IPS-18c (cell line): ENCODE data around the gene TRUB1.
"Not testable (repeated sequence)": the region's sequence is repeated elsewhere in the genome, so short reads cannot be mapped to it uniquely, and the experiment has no call there.

Experiments
- H3K4me3 ChIP-seq: 2 replicates; pipeline ENCODE4 v1.7.0; 2013; ENCODE audit warnings: low read depth, mild to moderate bottlenecking, low read length, moderate library complexity; ENCODE audit not compliant: insufficient read depth
- H3K9me3 ChIP-seq: one replicate; pipeline ENCODE4 v1.6.1; 2013; ENCODE audit warnings: mild to moderate bottlenecking, low read length, moderate library complexity; ENCODE audit not compliant: control insufficient read depth, insufficient read depth

TRUB1 gene

GRCh38 chr10:114937962-114938855, at the start of gene TRUB1:
TSS of gene TRUB1 (plus strand) at chr10:114938195. CDS start at chr10:114938254, 59 bp downstream.
- peak within 1 kb of the TSS; percentile 89 for H3K4me3 ChIP-seq
- no peaks in the 10 kb centered on the region for H3K9me3 ChIP-seq

- Histone ChIP-seq H3K9me3 (peaks cover 3% of the 10 kb centered on the region), H3K4me3 (no peak overlapping the region)
These were observed 44.7 kb upstream of the TRUB1 start for GRCh38 chr10:114893251-114893650.

GRCh38 chr10:114894911-114895310, 43.1 kb upstream of the TRUB1 start:
- H3K4me3 ChIP-seq: no peak overlapping the region
- peaks cover 3% of the 10 kb centered on the region for H3K9me3 ChIP-seq

GRCh38 chr10:114897011-114897410, 41.0 kb upstream of the TRUB1 start:
- H3K9me3 ChIP-seq, H3K4me3 ChIP-seq: not testable (repeated sequence)

- no peak overlapping the region for H3K4me3 ChIP-seq
These were observed 40.4 kb upstream of the TRUB1 start for GRCh38 chr10:114897593-114897992.

GRCh38 chr10:114899982-114900381, 38.0 kb upstream of the TRUB1 start:
- no peak overlapping the region for H3K4me3 ChIP-seq
- H3K9me3 ChIP-seq: peaks cover 3% of the 10 kb centered on the region

More at GRCh38 chr10:114897593-114897992, 40.4 kb upstream of the TRUB1 start:
- H3K9me3 ChIP-seq: peaks cover 3% of the 10 kb centered on the region

GRCh38 chr10:114900658-114901057, 37.3 kb upstream of the TRUB1 start:
- Histone ChIP-seq H3K4me3 (no peak overlapping the region), H3K9me3 (peaks cover 3% of the 10 kb centered on the region)

GRCh38 chr10:114902151-114902550, 35.8 kb upstream of the TRUB1 start:
- Histone ChIP-seq H3K4me3 (no peak overlapping the region), H3K9me3 (peaks cover 3% of the 10 kb centered on the region)

GRCh38 chr10:114905450-114905849, 32.5 kb upstream of the TRUB1 start:
- no peak overlapping the region for H3K4me3 ChIP-seq
- H3K9me3 ChIP-seq: no peaks in the 10 kb centered on the region

- Histone ChIP-seq H3K4me3 (no peak overlapping the region), H3K9me3 (no peaks in the 10 kb centered on the region)
These were observed 31.0 kb upstream of the TRUB1 start for GRCh38 chr10:114906981-114907380.

- no peaks in the 10 kb centered on the region for H3K9me3 ChIP-seq
- H3K4me3 ChIP-seq: no peak overlapping the region
These were observed 29.1 kb upstream of the TRUB1 start for GRCh38 chr10:114908896-114909295.

GRCh38 chr10:114911052-114911711, 26.8 kb upstream of the TRUB1 start:
- H3K4me3 ChIP-seq: no peak overlapping the region
- H3K9me3 ChIP-seq: no peaks in the 10 kb centered on the region

GRCh38 chr10:114911801-114912469, 26.1 kb upstream of the TRUB1 start:
- Histone ChIP-seq H3K9me3 (no peaks in the 10 kb centered on the region), H3K4me3 (no peak overlapping the region)

- Histone ChIP-seq H3K4me3 (no peak overlapping the region), H3K9me3 (no peaks in the 10 kb centered on the region)
These were observed 25.5 kb upstream of the TRUB1 start for GRCh38 chr10:114912470-114912859.

- no peak overlapping the region for H3K4me3 ChIP-seq
- H3K9me3 ChIP-seq: no peaks in the 10 kb centered on the region
These were observed 23.4 kb upstream of the TRUB1 start for GRCh38 chr10:114914560-114914959.

GRCh38 chr10:114915294-114915693, 22.7 kb upstream of the TRUB1 start:
- no peaks in the 10 kb centered on the region for H3K9me3 ChIP-seq
- H3K4me3 ChIP-seq: no peak overlapping the region

- no peak overlapping the region for H3K4me3 ChIP-seq
- no peaks in the 10 kb centered on the region for H3K9me3 ChIP-seq
These were observed 21.3 kb upstream of the TRUB1 start for GRCh38 chr10:114916653-114917052.

GRCh38 chr10:114917459-114917858, 20.5 kb upstream of the TRUB1 start:
- H3K9me3 ChIP-seq: no peaks in the 10 kb centered on the region
- no peak overlapping the region for H3K4me3 ChIP-seq
